NCI-H2029 treated with DMSO at 0.1 percent for 48 hours (cell line): ENCODE measurements around the gene PPP3CA.
"Not testable (repeated sequence)": the region's sequence is repeated elsewhere in the genome, so short reads cannot be mapped to it uniquely, and the experiment has no call there.

Experiments
- DNase-seq: peaks from one replicate; lab custom pipeline; 2025; lab: John Stamatoyannopoulos, UW

Gene PPP3CA

DNA sequence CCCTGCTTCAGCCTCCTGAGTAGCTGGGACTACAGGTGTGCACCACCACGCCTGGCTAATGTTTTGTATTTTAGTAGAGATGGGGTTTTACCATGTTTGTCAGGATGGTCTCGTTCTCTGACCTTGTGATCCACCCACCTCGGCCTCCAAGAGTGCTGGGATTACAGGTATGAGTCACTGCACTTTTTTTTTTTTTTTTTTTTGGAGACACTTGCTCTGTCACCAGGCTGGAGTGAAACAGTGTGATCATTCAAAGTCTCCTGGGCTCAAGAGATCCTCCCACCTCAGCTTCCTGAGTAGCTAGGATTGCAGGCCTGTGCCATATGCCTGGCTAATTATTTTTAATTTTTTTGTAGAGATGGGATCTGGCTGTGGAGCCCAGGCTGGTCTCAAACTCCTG lies 338.8 kb downstream of the PPP3CA start:
- no peak for DNase-seq

DNA sequence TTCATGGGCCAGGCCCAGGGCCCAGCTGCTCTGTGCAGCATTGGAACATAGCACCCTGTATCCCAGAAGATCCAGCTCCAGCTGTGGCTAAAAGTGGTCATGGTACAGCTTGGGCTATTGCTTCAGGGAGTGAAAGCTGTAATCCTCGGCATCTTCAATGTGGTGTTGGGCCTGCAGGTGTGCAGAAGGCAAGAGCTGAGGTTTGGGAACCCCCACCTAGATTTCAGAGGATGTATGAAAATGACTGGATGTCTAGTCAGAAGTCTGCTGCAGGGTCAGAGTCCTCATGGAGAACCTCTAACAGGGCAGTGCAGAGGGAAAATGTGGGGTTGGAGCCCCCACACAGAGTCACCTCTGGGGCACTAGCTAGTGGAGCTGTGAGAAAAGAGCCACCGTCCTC lies 341.7 kb downstream of the PPP3CA start:
- no peak for DNase-seq

DNA sequence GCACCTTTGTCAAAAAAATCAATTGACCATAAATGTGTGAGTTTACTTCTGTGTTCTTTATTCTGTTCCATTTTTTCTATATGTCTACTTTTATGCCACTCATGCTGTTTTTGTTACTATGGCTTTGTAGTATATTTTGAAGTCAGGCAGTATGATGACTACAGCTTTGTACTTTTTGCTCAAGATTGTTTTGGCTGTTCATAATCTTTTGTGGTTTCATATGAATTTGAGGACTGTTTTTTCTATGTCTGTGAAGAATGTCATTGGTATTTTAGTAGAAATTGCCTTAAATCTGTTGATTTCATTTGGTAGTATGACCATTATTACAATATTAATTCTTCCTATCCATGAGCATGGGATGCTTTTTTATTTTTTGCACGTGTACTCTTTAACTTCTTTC lies 346.8 kb downstream of the PPP3CA start:
- no peak for DNase-seq

- DNase-seq: no peak
Measured at GRCh38 chr4:100995671-100996070, 351.7 kb downstream of the PPP3CA start.

- DNase-seq: not testable (repeated sequence)
Measured at GRCh38 chr4:100995002-100995401, 352.3 kb downstream of the PPP3CA start.

GRCh38 chr4:100991332-100992069 lies 355.8 kb downstream of the PPP3CA start:
- not testable (repeated sequence) for DNase-seq

- DNase-seq: no peak
Measured at GRCh38 chr4:100989401-100989800, 357.9 kb downstream of the PPP3CA start.

DNA sequence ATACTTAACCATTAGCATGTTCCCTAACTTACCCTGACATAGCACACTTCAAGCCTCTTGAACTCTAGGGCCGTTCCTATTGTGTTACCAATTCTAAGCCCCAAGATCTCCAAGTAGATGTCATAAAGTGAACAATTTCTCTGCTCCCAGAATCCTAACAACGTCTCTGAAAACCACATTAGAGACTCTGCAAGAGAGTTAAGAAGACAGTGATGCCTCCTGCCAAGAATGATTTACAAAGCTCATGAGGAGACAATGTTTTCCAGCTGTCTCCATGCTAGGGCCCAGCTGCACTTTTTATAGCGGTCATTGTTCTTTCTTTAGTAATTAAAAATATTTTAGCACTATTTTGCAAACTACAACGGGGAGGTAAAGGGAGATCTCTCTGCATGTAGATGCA lies 358.4 kb downstream of the PPP3CA start:
- DNase-seq: no peak

DNA sequence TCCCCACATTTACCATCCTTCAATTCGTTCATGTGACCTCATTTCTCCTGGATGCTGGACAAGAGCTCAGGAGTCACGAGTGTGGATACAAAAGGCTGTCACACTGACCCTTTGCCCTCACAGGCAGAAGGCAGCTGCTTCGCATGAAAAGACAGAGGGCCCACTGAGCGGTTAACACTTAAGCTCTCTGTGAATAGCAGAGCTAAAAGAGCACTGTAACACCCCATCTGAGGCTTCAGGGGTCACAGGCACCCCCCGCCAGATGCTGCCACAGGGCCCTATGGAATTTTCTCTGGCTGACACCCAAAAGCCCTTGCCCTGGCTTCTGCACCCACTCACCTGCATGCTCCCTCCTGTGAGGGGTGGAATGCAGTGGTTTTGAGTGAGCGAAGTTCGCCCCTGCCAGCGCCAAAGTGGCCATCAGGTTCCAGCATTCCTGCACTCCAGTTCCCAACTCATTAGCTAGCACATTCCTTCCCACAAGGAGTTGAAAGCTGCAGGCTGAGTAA lies 360.9 kb downstream of the PPP3CA start:
- no peak for DNase-seq

- DNase-seq: no peak
Measured at GRCh38 chr4:100985576-100985975, 361.8 kb downstream of the PPP3CA start.

- no peak for DNase-seq
Measured at GRCh38 chr4:100984901-100985300, 362.4 kb downstream of the PPP3CA start.

DNA sequence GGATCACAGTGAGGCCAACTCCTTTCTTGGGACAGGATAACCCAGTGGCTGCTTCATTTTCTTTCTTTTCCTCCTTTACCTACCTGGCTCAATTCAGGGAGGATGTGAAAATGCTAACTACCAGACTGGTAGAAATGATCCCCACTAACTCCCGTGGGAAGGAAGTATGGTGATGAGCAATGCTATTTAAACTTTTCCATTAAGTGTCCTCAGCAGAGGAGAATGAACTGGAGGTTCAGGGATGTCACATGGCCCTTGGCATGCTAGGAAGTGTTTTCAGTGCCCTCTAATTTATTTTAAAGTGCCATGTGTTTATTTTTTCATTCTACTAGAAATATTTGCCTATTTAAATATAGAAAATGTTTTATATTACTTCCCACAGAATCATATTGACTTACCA lies 363.9 kb downstream of the PPP3CA start:
- DNase-seq: no peak

DNA sequence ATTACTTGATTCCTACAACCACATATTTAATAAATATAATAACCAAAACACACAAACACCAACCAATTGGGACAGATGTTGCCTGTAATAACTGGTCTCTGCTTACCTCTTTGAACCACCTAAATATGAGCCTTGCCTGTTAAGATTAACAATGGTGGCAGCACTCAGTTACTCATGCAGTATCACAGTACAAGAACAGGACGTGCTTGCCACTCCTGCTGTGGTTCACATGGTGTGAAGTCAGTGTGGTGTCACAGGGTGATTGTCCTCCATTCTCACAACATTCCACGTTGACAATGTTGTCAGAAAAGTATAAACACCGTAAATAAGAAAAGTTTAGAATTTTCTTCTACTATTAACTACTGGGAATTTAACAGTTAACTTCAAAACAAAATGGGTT lies 365.0 kb downstream of the PPP3CA start:
- DNase-seq: no peak

- DNase-seq: no peak
Measured at GRCh38 chr4:100981447-100982204, 365.7 kb downstream of the PPP3CA start.

- DNase-seq: no peak
Measured at GRCh38 chr4:100979736-100980135, 367.6 kb downstream of the PPP3CA start.

DNA sequence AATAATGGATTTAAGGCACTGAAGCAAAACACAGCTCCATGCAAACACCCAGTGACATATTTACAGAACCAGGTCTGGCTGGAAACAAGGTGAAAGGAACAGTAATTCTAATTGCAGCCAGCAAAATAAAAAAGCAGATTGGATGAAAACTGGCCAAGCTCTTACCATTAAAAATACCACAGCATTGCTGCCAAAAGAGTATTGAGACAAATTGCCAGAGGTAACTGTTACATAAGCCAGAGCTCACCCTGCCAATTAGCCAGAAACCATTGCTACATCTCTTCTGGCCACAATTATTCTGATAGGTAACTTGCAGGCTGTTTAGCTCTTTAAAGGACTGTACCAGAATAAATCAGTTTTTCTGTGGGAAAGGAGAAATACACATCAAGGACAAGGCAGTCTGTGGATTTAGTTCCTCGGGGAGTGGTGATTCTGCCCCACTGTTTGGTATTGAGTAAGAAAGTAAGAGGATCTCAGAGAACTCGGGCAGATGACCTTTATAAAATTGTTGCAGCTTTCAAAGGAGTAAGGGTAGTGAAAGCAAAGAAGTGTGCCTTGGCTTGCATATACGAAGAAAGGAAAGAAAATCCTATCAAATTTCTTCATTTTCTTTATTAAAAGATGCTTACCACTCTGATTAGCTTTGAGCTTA lies 369.5 kb downstream of the PPP3CA start:
- peak; percentile 7 for DNase-seq

DNA sequence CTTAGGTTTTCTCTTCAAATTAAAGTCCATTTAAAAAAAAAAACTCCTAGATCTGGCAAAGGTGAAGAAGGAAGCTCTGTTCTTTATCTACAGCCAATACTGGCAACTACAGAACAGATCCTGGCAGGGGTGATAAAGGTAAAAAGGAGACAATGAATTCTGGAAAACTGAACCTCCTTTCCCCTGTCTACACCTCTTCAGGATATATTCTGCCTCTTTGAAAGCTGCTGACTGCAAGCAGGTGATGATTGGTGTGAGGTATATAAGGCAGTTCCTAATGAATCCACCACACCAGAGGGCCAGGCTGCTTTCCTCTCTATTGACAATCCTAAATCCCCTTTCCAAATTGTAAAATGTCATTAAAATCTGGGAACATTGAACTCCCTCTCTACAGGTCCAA lies 370.1 kb downstream of the PPP3CA start:
- DNase-seq: no peak
